ENCODE results near the gene GXYLT2.

GRCh38 chr3:72973786-72974185 is 85.9 kb downstream of the GXYLT2 start:
- TF ChIP-seq POLR2AphosphoS5 (IDR thresholded peaks at IDR 0.05; ENCODE audit: low read depth, low read length): no peak
- no peak for TF ChIP-seq SPI1 (IDR thresholded peaks at IDR 0.05; ENCODE audit: low read depth, low read length)
- no peak for TF ChIP-seq POLR2A (IDR thresholded peaks at IDR 0.05; ENCODE audit: low read depth, low read length)

Data from GM12891 (cell line).